ENCODE data around the gene ACP1.

ACP1 gene

DNA sequence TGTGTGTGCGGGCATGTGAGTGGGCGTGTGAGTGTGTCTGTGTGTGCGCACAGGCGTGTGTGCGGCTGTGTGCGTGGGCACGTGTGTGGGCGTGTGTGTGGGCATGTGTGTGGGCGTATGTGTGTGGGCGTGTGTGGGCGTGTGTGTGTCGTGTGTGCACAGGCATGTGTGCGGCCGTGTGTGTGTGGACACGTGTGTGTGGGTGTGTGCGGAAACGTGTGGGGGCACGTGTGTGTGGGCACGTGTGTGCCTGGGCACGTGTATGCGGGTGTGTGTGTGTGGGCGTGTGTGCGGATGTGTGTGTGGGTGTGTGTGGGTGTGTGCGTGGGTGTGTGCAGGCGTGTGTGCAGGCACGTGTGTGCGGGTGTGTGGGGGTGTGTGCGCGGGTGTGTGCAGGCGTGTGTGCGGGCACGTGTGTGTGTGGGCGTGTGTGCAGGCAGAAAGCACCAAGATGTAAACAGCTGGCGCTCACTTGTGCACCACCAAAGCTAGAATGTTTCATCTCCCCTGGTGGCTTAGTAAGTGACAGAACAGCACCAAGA lies 54.4 kb downstream of the ACP1 start:
- H3K4me3 ChIP-seq (ENCODE audit: low read depth, low read length): no peak overlapping the region
- TF ChIP-seq, protein P1, sequence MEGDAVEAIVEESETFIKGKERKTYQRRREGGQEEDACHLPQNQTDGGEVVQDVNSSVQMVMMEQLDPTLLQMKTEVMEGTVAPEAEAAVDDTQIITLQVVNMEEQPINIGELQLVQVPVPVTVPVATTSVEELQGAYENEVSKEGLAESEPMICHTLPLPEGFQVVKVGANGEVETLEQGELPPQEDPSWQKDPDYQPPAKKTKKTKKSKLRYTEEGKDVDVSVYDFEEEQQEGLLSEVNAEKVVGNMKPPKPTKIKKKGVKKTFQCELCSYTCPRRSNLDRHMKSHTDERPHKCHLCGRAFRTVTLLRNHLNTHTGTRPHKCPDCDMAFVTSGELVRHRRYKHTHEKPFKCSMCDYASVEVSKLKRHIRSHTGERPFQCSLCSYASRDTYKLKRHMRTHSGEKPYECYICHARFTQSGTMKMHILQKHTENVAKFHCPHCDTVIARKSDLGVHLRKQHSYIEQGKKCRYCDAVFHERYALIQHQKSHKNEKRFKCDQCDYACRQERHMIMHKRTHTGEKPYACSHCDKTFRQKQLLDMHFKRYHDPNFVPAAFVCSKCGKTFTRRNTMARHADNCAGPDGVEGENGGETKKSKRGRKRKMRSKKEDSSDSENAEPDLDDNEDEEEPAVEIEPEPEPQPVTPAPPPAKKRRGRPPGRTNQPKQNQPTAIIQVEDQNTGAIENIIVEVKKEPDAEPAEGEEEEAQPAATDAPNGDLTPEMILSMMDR (IDR thresholded peaks at IDR 0.05; ENCODE audit: borderline replicate concordance, insufficient read depth, low read depth, low read length): no peak

DNA sequence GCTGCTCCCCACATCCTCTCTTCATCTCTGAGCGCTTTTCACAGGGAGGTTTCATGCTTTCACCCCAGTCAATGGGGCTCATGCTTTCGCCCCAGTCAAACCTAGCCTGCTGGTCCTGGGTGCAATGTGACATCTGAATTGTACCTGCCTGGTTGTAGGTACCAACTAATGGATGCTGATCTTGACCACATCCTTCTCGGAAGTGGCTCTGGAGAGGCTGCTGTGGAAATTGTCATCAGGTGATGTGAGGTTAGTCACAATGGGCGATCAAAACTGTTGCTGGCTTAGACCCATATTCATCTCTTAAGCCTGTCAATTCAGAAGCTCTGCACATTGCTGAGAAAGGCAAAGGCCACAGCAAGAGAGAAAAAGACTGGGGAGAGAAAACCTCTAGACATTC lies 55.8 kb downstream of the ACP1 start:
- H3K4me3 ChIP-seq (ENCODE audit: low read depth, low read length): no peak overlapping the region
- TF ChIP-seq, protein P1 (IDR thresholded peaks at IDR 0.05; ENCODE audit: borderline replicate concordance, insufficient read depth, low read depth, low read length): no peak

DNA sequence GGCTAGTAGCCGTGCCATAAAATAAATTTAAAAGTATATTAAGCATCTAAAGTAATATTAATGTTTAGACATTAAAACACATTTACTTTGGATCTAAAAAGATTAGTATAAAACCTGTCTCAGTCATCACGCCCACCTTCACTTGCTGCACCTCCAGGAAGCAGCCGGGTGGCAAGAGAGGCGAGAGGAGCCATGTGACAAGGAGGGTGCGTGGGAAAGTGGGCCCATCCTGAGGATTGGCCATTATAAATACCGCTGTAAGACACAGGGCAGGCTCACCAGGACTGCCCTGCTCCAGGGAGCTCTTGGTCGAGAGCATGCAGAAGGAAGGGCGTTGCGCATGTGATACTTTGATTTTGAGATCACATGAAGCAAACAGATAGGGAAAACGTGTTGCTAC lies 57.6 kb downstream of the ACP1 start:
- no peak overlapping the region for H3K4me3 ChIP-seq (ENCODE audit: low read depth, low read length)
- TF ChIP-seq, protein P1 (IDR thresholded peaks at IDR 0.05; ENCODE audit: borderline replicate concordance, insufficient read depth, low read depth, low read length): no peak

- TF ChIP-seq, protein P1 (IDR thresholded peaks at IDR 0.05; ENCODE audit: borderline replicate concordance, insufficient read depth, low read depth, low read length): no peak
- no peak overlapping the region for H3K4me3 ChIP-seq (ENCODE audit: low read depth, low read length)
Measured at GRCh38 chr2:323035-323434, 58.3 kb downstream of the ACP1 start.
